H1 (cell line): Measurements from ENCODE around the gene PSAP. TPM values are rescaled to one million over a fixed set of nuclear protein-coding genes. Genes with fewer than 3 reads are reported as not detected.

Source experiments
- CTCF ChIA-PET: fragments of 300-600 bp; sonication (Branson Sonifier 250); formaldehyde crosslinking; loops from one replicate; lab custom pipeline; 2021; ENCODE audit not compliant: partially characterized antibody; lab: Charles Lee
- POLR2A ChIA-PET: fragments of 300-600 bp; sonication (Branson Sonifier 250); formaldehyde crosslinking; loops from one replicate; lab custom pipeline; 2021; ENCODE audit warnings: inconsistent platforms; ENCODE audit not compliant: partially characterized antibody; lab: Charles Lee
- DNase-seq, 2 experiments: peaks; one replicate each; pipeline versions ENCODE4 v3.0.0 to v3.0.0-alpha.2; 2010 to 2022; ENCODE audit warnings: low spot score in 2 of 2, low read depth in 1 of 2, mixed read lengths in 1 of 2
- FAIRE-seq: peaks from 2 replicates; lab custom pipeline; 2011; peaks lifted over from hg19 to GRCh38; lab: Jason Lieb, UNC
- H2AFZ ChIP-seq: 2 replicates; pipeline ENCODE4 v1.8.1; 2012; ENCODE audit warnings: low read length, inconsistent platforms
- H2AK5ac ChIP-seq: 2 replicates; pipeline ENCODE4 v1.6.1; 2013; ENCODE audit warnings: low read depth, low read length
- H2BK120ac ChIP-seq: replicated peaks from 2 replicates; pipeline ENCODE3; 2013; ENCODE audit warnings: low read depth, low read length, inconsistent platforms
- H2BK12ac ChIP-seq: 2 replicates; pipeline ENCODE4 v1.6.1; 2013; ENCODE audit warnings: low read depth, low read length
- H2BK15ac ChIP-seq: 2 replicates; pipeline ENCODE4 v1.6.1; 2013; ENCODE audit warnings: low read length
- H2BK20ac ChIP-seq: 2 replicates; pipeline ENCODE4 v1.6.1; 2013; ENCODE audit warnings: low read length
- H2BK5ac ChIP-seq: 2 replicates; pipeline ENCODE4 v1.6.1; 2013; ENCODE audit warnings: low read depth, low read length
- H3K14ac ChIP-seq: 2 replicates; pipeline ENCODE4 v1.6.1; 2013; ENCODE audit warnings: inconsistent platforms; ENCODE audit not compliant: insufficient read length
- H3K18ac ChIP-seq: 2 replicates; pipeline ENCODE4 v1.6.1; 2013; ENCODE audit warnings: low read length; ENCODE audit errors: extremely low read depth
- H3K23ac ChIP-seq: 2 replicates; pipeline ENCODE4 v1.6.1; 2013; ENCODE audit warnings: inconsistent platforms; ENCODE audit not compliant: insufficient read length
- H3K23me2 ChIP-seq: 2 replicates; pipeline ENCODE4 v1.6.1; 2013; ENCODE audit warnings: low read depth, low read length
- H3K27ac ChIP-seq: 2 replicates; pipeline ENCODE4 v1.6.1; 2011; ENCODE audit warnings: low read depth, low read length, inconsistent platforms
- H3K27me3 ChIP-seq, 4 experiments: replicated peaks in 1 of 4; 1 replicate in 1 of 4; 2 replicates in 3 of 4; pipeline versions ENCODE4 v1.6.1 to v1.8.1; 2011 to 2013; ENCODE audit warnings: low read length in 3 of 4, mild to moderate bottlenecking in 3 of 4, inconsistent platforms in 2 of 4, mixed read lengths in 2 of 4, moderate library complexity in 1 of 4; ENCODE audit not compliant: control insufficient read depth in 3 of 4, insufficient read depth in 3 of 4; ENCODE audit errors: extremely low read depth in 1 of 4
- H3K36me3 ChIP-seq, 4 experiments: 2 replicates each; pipeline versions ENCODE4 v1.6.1 to v1.8.1; 2011 to 2013; ENCODE audit warnings: mild to moderate bottlenecking in 4 of 4, low read length in 3 of 4, moderate library complexity in 2 of 4, control low read depth in 1 of 4, inconsistent platforms in 1 of 4; ENCODE audit not compliant: insufficient read depth in 4 of 4, control insufficient read depth in 2 of 4
- H3K4ac ChIP-seq: replicated peaks from 2 replicates; pipeline ENCODE3; 2013; ENCODE audit warnings: low read length, low read depth, mixed read lengths, inconsistent platforms; ENCODE audit not compliant: insufficient read length
- H3K4me1 ChIP-seq, 4 experiments: replicated peaks in 1 of 4; 1 replicate in 1 of 4; 2 replicates in 3 of 4; pipeline versions ENCODE4 v1.6.1 to v1.8.1; 2011 to 2013; ENCODE audit warnings: low read length in 3 of 4, inconsistent platforms in 2 of 4, mixed read lengths in 1 of 4; ENCODE audit not compliant: insufficient read depth in 4 of 4, control insufficient read depth in 3 of 4
- H3K4me2 ChIP-seq, 2 experiments: 2 replicates each; pipeline versions ENCODE4 v1.6.1 to v1.8.1; 2011 to 2013; ENCODE audit warnings: low read depth in 2 of 2, low read length in 2 of 2, control low read depth in 1 of 2, inconsistent platforms in 1 of 2, mild to moderate bottlenecking in 1 of 2; ENCODE audit not compliant: insufficient read depth in 1 of 2
- H3K4me3 ChIP-seq, 4 experiments: fragments of 200-600, 300-600 bp in 1 of 4; sonication (generic), shearing (Covaris generic), sonication (Bioruptor Twin) in 1 of 4; 2 replicates each; pipeline versions ENCODE4 v1.5.1 to v1.8.1; 2011 to 2016; ENCODE audit warnings: low read length in 4 of 4, low read depth in 3 of 4, control low read depth in 2 of 4, inconsistent platforms in 2 of 4, mild to moderate bottlenecking in 2 of 4, mixed read lengths in 1 of 4, moderate library complexity in 1 of 4; ENCODE audit not compliant: insufficient read depth in 2 of 4; ENCODE audit errors: extremely low read depth in 1 of 4
- H3K56ac ChIP-seq: replicated peaks from 2 replicates; pipeline ENCODE3; 2013; ENCODE audit warnings: low read depth, mild to moderate bottlenecking, mixed read lengths, low read length, inconsistent platforms; ENCODE audit not compliant: insufficient read length
- H3K79me1 ChIP-seq: 2 replicates; pipeline ENCODE4 v1.6.1; 2013; ENCODE audit warnings: low read depth, low read length, control low read depth
- H3K79me2 ChIP-seq, 2 experiments: 2 replicates each; pipeline versions ENCODE4 v1.6.1 to v1.8.1; 2012 to 2013; ENCODE audit warnings: low read length in 2 of 2, mild to moderate bottlenecking in 2 of 2, inconsistent platforms in 1 of 2; ENCODE audit not compliant: insufficient read depth in 2 of 2, control insufficient read depth in 1 of 2
- H3K9ac ChIP-seq, 4 experiments: replicated peaks in 1 of 4; 1 replicate in 1 of 4; 2 replicates in 3 of 4; pipeline versions ENCODE4 v1.6.1 to v1.8.1; 2011 to 2013; ENCODE audit warnings: low read depth in 3 of 4, low read length in 3 of 4, control low read depth in 2 of 4, mild to moderate bottlenecking in 2 of 4, moderate library complexity in 2 of 4, inconsistent platforms in 1 of 4; ENCODE audit errors: extremely low read depth in 1 of 4
- H3K9me3 ChIP-seq, 2 experiments: 2 replicates each; pipeline versions ENCODE4 v1.6.1 to v1.8.1; 2012 to 2013; ENCODE audit warnings: mild to moderate bottlenecking in 2 of 2, moderate library complexity in 2 of 2, control low read depth in 1 of 2, inconsistent platforms in 1 of 2, low read depth in 1 of 2, low read length in 1 of 2, mixed read lengths in 1 of 2; ENCODE audit not compliant: insufficient read depth in 2 of 2
- H4K20me1 ChIP-seq, 2 experiments: replicated peaks in 1 of 2; 2 replicates each; pipeline versions ENCODE3 to v1.8.1; 2011 to 2013; ENCODE audit warnings: inconsistent platforms in 2 of 2, low read length in 2 of 2, mild to moderate bottlenecking in 1 of 2; ENCODE audit not compliant: insufficient read depth in 2 of 2, control insufficient read depth in 1 of 2
- H4K5ac ChIP-seq: 2 replicates; pipeline ENCODE4 v1.6.1; 2013; ENCODE audit warnings: low read length, low read depth, mixed read lengths, inconsistent platforms; ENCODE audit not compliant: insufficient read length
- H4K8ac ChIP-seq: 2 replicates; pipeline ENCODE4 v1.8.0; 2013; ENCODE audit warnings: mild to moderate bottlenecking, moderate library complexity, low read length, inconsistent platforms; ENCODE audit not compliant: insufficient read depth; ENCODE audit errors: extremely low read depth
- H4K91ac ChIP-seq: replicated peaks from 2 replicates; pipeline ENCODE3; 2013; ENCODE audit warnings: low read length, mixed read lengths, inconsistent platforms; ENCODE audit not compliant: insufficient read length
- FOSL1 ChIP-seq: IDR thresholded peaks from 2 replicates; pipeline ENCODE4 v1.6.1; 2011; ENCODE audit warnings: mild to moderate bottlenecking, low read depth, low read length, moderate library complexity; ENCODE audit not compliant: insufficient read depth
- GABPA ChIP-seq: IDR thresholded peaks from 2 replicates; pipeline ENCODE4 v1.6.1; 2011; ENCODE audit warnings: mild to moderate bottlenecking, low read length, moderate library complexity, borderline replicate concordance; ENCODE audit not compliant: insufficient read depth
- KDM1A ChIP-seq: fragments of 200-600, 300-600 bp; sonication (generic); IDR thresholded peaks from 2 replicates; pipeline ENCODE4 v1.7.1; 2016; ENCODE audit warnings: mild to moderate bottlenecking, low read length, borderline replicate concordance
- KDM4A ChIP-seq: IDR thresholded peaks from one replicate; pipeline ENCODE4 v1.7.1; 2012; ENCODE audit warnings: low read depth, mild to moderate bottlenecking, moderate library complexity, low read length, inconsistent platforms; ENCODE audit not compliant: severe bottlenecking
- KDM5A ChIP-seq: fragments of 200-600 bp; IDR thresholded peaks from 2 replicates; pipeline ENCODE4 v1.7.1; 2012; ENCODE audit warnings: mild to moderate bottlenecking, low read length, inconsistent platforms, mixed read lengths
- MAFK ChIP-seq: IDR thresholded peaks from 2 replicates; pipeline ENCODE4 v1.6.1; 2012; ENCODE audit warnings: low read depth, mild to moderate bottlenecking, improper control_type of control experiment, low read length
- RAD21 ChIP-seq, 2 experiments: IDR thresholded peaks in 1 of 2; conservative IDR thresholded peaks in 1 of 2; 2 replicates each; pipeline ENCODE4 v1.6.1; 2011; ENCODE audit warnings: low read depth in 2 of 2, low read length in 2 of 2, improper control_type of control experiment in 1 of 2, inconsistent platforms in 1 of 2, mild to moderate bottlenecking in 1 of 2, moderate library complexity in 1 of 2
- SRF ChIP-seq: IDR thresholded peaks from 2 replicates; pipeline ENCODE4 v1.6.1; 2011; ENCODE audit warnings: mild to moderate bottlenecking, low read depth, low read length, moderate library complexity
- TBP ChIP-seq: IDR thresholded peaks from 2 replicates; pipeline ENCODE4 v1.6.1; 2011; ENCODE audit warnings: low read depth, low read length, improper control_type of control experiment
- YY1 ChIP-seq: IDR thresholded peaks from 2 replicates; pipeline ENCODE4 v1.6.1; 2011; ENCODE audit warnings: low read depth, mild to moderate bottlenecking, low read length
- ZNF274 ChIP-seq: IDR thresholded peaks from 2 replicates; pipeline ENCODE4 v1.7.0; 2012; ENCODE audit warnings: low read length, borderline replicate concordance; ENCODE audit errors: extremely low read depth
- WGBS, 2 experiments: shearing (Covaris generic) in 1 of 2; methylation state at CpG; one replicate each; pipeline versions ENCODE4 v1.1.6 to v1.1.7; 2013 to 2015; ENCODE audit warnings: low lambda C conversion rate in 2 of 2, mixed read lengths in 2 of 2, inconsistent platforms in 1 of 2, low coverage in 1 of 2, missing lambda C conversion rate in 1 of 2; ENCODE audit not compliant: insufficient replicate concordance in 2 of 2, insufficient coverage in 1 of 2, insufficient read length in 1 of 2; ENCODE audit errors: extremely low coverage in 1 of 2, missing lambda C conversion rate in 1 of 2; 5-methylcytosine and 5-hydroxymethylcytosine counted together
- polyA plus RNA-seq, 7 experiments: library from polyadenylated mRNA; depleted of rRNA in 3 of 7; stranded (reverse) in 5 of 7; unstranded in 2 of 7; fragments of >200 nt in 5 of 7; fragments of 200-250 nt in 2 of 7; gene quantifications; 1 replicate in 5 of 7; 2 replicates in 1 of 7; 4 replicates in 1 of 7; pipeline versions ENCODE4 v1.2.1 to v1.2.3, GENCODE V29; 2011 to 2013; ENCODE audit warnings: missing spikeins in 2 of 7, mixed read lengths in 2 of 7
- total RNA-seq: library from RNA; stranded (reverse); fragmentation: NEBNext Ultra II Directional; extraction: Animal tissue kit (Norgen Biotek cat#: 25700); gene quantifications from 2 replicates; pipeline ENCODE4 v1.2.1, GENCODE V29; 2021

The PSAP gene
- total and polyA plus RNA-seq, 2 of the 8 experiments (the other 6 are each of a cell fraction or from before 2014, with no cell fraction given), result 386 to 504 TPM

DNA sequence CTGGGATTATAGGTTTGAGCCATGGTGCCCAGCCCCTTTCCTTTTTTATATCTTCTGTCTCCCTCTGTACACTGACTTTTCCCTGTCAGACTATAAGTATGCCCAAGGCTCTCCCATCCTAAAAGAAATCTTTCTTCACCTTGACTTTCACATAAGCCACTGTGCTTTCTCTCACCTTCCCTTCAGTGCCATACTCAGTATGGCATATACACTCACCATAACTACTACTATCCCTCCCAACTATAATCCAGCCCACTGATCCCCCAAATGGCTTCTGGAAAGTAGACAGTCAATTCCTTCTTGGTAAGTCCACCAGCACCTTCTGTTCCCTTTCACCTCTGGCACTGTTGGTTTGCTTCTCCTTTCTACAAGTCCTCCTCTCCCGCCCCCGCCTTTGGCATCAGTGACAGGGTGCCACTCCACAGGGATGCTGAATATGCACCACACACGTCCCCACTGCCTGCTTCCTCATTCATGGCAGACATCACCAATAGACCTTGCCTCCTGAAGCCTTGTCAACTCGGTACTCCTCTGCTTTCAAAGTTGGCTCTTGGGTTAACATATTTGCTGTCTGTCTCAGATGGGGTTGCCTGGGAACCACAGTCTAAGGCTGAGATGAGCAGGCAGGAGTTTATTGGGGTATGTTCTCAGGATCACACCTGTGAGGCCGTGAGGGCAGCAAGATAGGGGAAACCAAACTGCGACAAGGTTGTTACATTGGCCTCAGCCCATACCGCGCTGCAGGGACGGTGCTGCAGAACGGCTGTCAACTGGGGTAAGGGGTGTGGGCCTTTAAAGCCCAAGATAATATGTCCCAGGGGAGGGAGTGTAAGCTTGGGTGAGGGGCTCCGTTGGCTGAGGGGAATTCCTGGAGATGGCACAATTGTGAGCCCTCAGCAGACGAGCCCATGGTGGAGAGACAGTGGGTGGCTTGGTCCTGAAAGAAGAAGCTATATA lies 7.2 kb upstream of the PSAP start:
- POLR2A ChIA-PET, result interaction anchor here (3.9 kb wide), 1 partner anchor 8 kb away, joined by 20 read pairs; the partner anchor contains the start of gene PSAP
- 86% methylated on average over 12 of the region's 12 CpGs; no CpG with 5 or more reads in 1 of the 2 experiments for WGBS, 2 experiments
- DNase-seq, result no peak
- TF ChIP-seq YY1 (no peak), KDM4A (no peak), MAFK (no peak), KDM1A (no peak), SRF (no peak), RAD21 (IDR thresholded peaks at IDR 0.05 in 1 of 2, conservative IDR thresholded peaks at IDR 0.05 in 1 of 2; ENCODE audit: low read depth in 2 of 2, low read length in 2 of 2) (no peak), ZNF274 (no peak), GABPA (no peak), KDM5A (no peak), FOSL1 (no peak), TBP (no peak)

More for the DNA sequence above, 7.2 kb upstream of the PSAP start:
- Histone ChIP-seq H3K79me1 (no peaks in the 10 kb centered on the region), H2BK20ac (no peak overlapping the region), H4K5ac (no peak overlapping the region), H4K8ac (no peak overlapping the region), H2AK5ac (no peak overlapping the region), H2BK15ac (no peak overlapping the region), H3K14ac (no peak overlapping the region), H4K91ac (no peak overlapping the region), H3K9me3 (no peaks in the 10 kb centered on the region), H2BK120ac (no peak overlapping the region), H2AFZ (no peak overlapping the region), H3K18ac (no peak overlapping the region), H3K56ac (no peak overlapping the region), H2BK5ac (no peak overlapping the region; the same call in 1 of the 2 replicates), H3K36me3 (no peaks in the 10 kb centered on the region), H3K9ac (no peak overlapping the region), H3K27me3 (no peaks in the 10 kb centered on the region), H3K4me3 (no peak overlapping the region), H3K23me2 (no peaks in the 10 kb centered on the region), H4K20me1 (no peaks in the 10 kb centered on the region), H3K27ac (no peak overlapping the region), H3K79me2 (no peaks in the 10 kb centered on the region), H3K4ac (no peak overlapping the region), H3K23ac (no peak overlapping the region), H3K4me1 (peaks cover 3 to 9% (median 3%) of the 10 kb centered on the region in 4 experiments; a peak in 4 of 7 replicates), H2BK12ac (no peak overlapping the region; the same call in 1 of the 2 replicates), H3K4me2 (no peak overlapping the region)
- FAIRE-seq, result no peak
- CTCF ChIA-PET, result interaction anchor here (1.0 to 3.4 kb wide), 3 partner anchors 21 to 38 kb away, joined by 3 to 14 read pairs (median 9); no protein-coding TSS in a partner anchor
